Measurements from ENCODE around the gene DHFR. TPM values are rescaled to one million over a fixed set of nuclear protein-coding genes. Genes with fewer than 3 reads are reported as not detected.

Gene DHFR
- total RNA-seq, 1 donor from 2014 or later: 45.4 TPM

DNA sequence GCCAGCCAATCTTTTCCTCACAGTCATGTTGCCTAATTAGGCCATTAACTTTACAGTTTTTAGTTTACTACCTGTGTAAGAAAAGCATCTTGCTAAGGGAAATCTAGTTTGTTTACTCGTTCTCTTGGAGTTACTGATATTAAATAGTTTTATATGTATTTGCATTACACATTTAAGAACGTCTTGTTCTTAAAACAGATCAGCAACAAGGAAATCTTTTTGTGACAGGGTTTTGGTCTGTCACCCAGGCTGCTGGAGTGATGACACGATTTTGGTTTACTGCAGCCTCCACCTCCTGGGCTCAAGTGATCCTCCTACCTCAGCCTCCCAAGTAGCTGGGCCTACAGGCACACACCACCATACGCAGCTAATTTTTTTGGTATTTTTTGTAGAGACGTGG lies 29.6 kb downstream of the DHFR start:
- TF ChIP-seq, protein P1, sequence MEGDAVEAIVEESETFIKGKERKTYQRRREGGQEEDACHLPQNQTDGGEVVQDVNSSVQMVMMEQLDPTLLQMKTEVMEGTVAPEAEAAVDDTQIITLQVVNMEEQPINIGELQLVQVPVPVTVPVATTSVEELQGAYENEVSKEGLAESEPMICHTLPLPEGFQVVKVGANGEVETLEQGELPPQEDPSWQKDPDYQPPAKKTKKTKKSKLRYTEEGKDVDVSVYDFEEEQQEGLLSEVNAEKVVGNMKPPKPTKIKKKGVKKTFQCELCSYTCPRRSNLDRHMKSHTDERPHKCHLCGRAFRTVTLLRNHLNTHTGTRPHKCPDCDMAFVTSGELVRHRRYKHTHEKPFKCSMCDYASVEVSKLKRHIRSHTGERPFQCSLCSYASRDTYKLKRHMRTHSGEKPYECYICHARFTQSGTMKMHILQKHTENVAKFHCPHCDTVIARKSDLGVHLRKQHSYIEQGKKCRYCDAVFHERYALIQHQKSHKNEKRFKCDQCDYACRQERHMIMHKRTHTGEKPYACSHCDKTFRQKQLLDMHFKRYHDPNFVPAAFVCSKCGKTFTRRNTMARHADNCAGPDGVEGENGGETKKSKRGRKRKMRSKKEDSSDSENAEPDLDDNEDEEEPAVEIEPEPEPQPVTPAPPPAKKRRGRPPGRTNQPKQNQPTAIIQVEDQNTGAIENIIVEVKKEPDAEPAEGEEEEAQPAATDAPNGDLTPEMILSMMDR (IDR thresholded peaks at IDR 0.05; ENCODE audit: unreplicated experiment): no peak
- H3K4me1 Mint-ChIP-seq (ENCODE audit: low read depth): no peaks in the 10 kb centered on the region
- peaks cover 5% of the 10 kb centered on the region for H3K36me3 Mint-ChIP-seq (ENCODE audit: insufficient read depth)
- DNase-seq (ENCODE audit: low spot score, unreplicated experiment): no peak
- H3K9me3 Mint-ChIP-seq (ENCODE audit: low read depth): no peaks in the 10 kb centered on the region
- H3K27me3 Mint-ChIP-seq: no peaks in the 10 kb centered on the region
- no peak overlapping the region for H3K4me3 Mint-ChIP-seq (ENCODE audit: low read depth)
- no peak overlapping the region for H3K27ac Mint-ChIP-seq

DNA sequence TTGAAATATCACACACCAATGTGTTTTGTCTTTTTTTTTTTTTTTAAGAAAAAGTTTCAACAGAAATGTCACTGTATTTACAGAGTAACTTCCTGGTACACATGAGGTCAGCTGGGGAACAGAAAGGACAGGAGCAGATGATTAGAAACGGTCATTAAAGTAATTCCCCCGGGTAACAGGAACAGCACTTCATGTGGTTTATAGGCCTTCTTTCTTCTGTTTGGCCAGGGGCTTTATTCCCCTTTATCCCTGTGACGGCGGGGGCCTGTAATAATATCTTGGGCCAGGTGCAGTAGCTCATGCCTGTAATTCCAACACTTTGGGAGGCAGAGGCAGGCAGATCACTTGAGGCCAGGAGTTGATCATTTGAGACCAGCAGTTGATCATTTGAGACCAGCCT lies 30.8 kb downstream of the DHFR start:
- Mint-ChIP-seq H3K4me1 (ENCODE audit: low read depth) (no peaks in the 10 kb centered on the region), H3K27me3 (no peaks in the 10 kb centered on the region), H3K27ac (no peak overlapping the region), H3K36me3 (ENCODE audit: insufficient read depth) (peaks cover 5% of the 10 kb centered on the region), H3K4me3 (ENCODE audit: low read depth) (no peak overlapping the region), H3K9me3 (ENCODE audit: low read depth) (no peaks in the 10 kb centered on the region)
- TF ChIP-seq, protein P1 (IDR thresholded peaks at IDR 0.05; ENCODE audit: unreplicated experiment): no peak
- no peak for DNase-seq (ENCODE audit: low spot score, unreplicated experiment)

- no peak overlapping the region for H3K4me3 Mint-ChIP-seq (ENCODE audit: low read depth)
- TF ChIP-seq, protein P1 (IDR thresholded peaks at IDR 0.05; ENCODE audit: unreplicated experiment): no peak
- DNase-seq (ENCODE audit: low spot score, unreplicated experiment): no peak
- no peaks in the 10 kb centered on the region for H3K9me3 Mint-ChIP-seq (ENCODE audit: low read depth)
- H3K27ac Mint-ChIP-seq: no peak overlapping the region
- H3K4me1 Mint-ChIP-seq (ENCODE audit: low read depth): no peaks in the 10 kb centered on the region
- H3K36me3 Mint-ChIP-seq (ENCODE audit: insufficient read depth): peaks cover 5% of the 10 kb centered on the region
- no peaks in the 10 kb centered on the region for H3K27me3 Mint-ChIP-seq
Measured at GRCh38 chr5:80622756-80623155, 32.0 kb downstream of the DHFR start.

GRCh38 chr5:80620211-80620610 lies 34.6 kb downstream of the DHFR start:
- peaks cover 3% of the 10 kb centered on the region for H3K36me3 Mint-ChIP-seq (ENCODE audit: insufficient read depth)
- H3K27me3 Mint-ChIP-seq: no peaks in the 10 kb centered on the region
- H3K4me3 Mint-ChIP-seq (ENCODE audit: low read depth): no peak overlapping the region
- DNase-seq (ENCODE audit: low spot score, unreplicated experiment): no peak
- TF ChIP-seq, protein P1 (IDR thresholded peaks at IDR 0.05; ENCODE audit: unreplicated experiment): no peak
- no peaks in the 10 kb centered on the region for H3K9me3 Mint-ChIP-seq (ENCODE audit: low read depth)
- no peaks in the 10 kb centered on the region for H3K4me1 Mint-ChIP-seq (ENCODE audit: low read depth)
- no peak overlapping the region for H3K27ac Mint-ChIP-seq

GRCh38 chr5:80619086-80619485 lies 35.7 kb downstream of the DHFR start:
- no peak overlapping the region for H3K27ac Mint-ChIP-seq
- H3K27me3 Mint-ChIP-seq: no peaks in the 10 kb centered on the region
- H3K9me3 Mint-ChIP-seq (ENCODE audit: low read depth): no peaks in the 10 kb centered on the region
- TF ChIP-seq, protein P1 (IDR thresholded peaks at IDR 0.05; ENCODE audit: unreplicated experiment): no peak
- no peaks in the 10 kb centered on the region for H3K4me1 Mint-ChIP-seq (ENCODE audit: low read depth)
- no peak overlapping the region for H3K4me3 Mint-ChIP-seq (ENCODE audit: low read depth)
- peaks cover 3% of the 10 kb centered on the region for H3K36me3 Mint-ChIP-seq (ENCODE audit: insufficient read depth)
- no peak for DNase-seq (ENCODE audit: low spot score, unreplicated experiment)

All from progenitor cell of endocrine pancreas (in vitro differentiated cells).